ENCODE data around the gene GRIN2C.

The GRIN2C gene

DNA sequence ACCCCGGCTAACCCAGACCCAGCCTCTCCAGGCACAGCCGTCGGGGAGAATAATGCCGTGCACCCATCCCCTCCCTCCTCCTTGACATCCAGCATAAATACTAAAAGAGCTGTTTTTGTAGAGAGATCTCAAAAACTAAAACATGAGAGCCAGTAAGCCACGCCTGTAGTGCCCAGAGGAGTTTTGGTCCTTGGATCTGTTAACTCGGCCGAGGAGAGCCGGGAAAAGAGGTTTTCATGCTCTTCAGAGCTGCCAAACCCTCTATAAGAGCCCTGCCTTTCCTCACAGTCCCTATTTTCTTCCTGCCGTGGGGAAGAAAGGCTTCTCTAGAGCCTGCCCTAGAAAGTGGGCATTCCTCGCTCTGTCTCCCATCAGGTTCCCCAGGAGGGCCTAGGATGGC lies 53.4 kb downstream of the GRIN2C start:
- CTCF ChIA-PET, result interaction anchor here (1.4 to 5.8 kb wide), 2 partner anchors 14 to 59 kb away, joined by 5 to 41 read pairs; no protein-coding TSS in a partner anchor
- Histone ChIP-seq H3K9me3 (ENCODE audit: control insufficient read depth, insufficient read depth, low read depth, low read length) (no peaks in the 10 kb centered on the region), H3K36me3 (ENCODE audit: control insufficient read depth in 2 of 2, insufficient read depth in 1 of 2, low read length in 2 of 2) (peaks cover 0 to 45% of the 10 kb centered on the region in 2 experiments; a peak in 2 of 3 replicates), H3K27ac (ENCODE audit: extremely low read depth, low read depth, low read length) (no peak overlapping the region), H3K4me3 (ENCODE audit: low read depth, low read length) (no peak overlapping the region), H3K4me1 (ENCODE audit: control insufficient read depth, insufficient read depth, low read length) (no peaks in the 10 kb centered on the region)
- POLR2A ChIA-PET, result interaction anchor here (1.1 kb wide), 1 partner anchor 67 kb away, joined by 3 read pairs; the partner anchor contains the start of gene FDXR
- TF ChIP-seq, protein P1, sequence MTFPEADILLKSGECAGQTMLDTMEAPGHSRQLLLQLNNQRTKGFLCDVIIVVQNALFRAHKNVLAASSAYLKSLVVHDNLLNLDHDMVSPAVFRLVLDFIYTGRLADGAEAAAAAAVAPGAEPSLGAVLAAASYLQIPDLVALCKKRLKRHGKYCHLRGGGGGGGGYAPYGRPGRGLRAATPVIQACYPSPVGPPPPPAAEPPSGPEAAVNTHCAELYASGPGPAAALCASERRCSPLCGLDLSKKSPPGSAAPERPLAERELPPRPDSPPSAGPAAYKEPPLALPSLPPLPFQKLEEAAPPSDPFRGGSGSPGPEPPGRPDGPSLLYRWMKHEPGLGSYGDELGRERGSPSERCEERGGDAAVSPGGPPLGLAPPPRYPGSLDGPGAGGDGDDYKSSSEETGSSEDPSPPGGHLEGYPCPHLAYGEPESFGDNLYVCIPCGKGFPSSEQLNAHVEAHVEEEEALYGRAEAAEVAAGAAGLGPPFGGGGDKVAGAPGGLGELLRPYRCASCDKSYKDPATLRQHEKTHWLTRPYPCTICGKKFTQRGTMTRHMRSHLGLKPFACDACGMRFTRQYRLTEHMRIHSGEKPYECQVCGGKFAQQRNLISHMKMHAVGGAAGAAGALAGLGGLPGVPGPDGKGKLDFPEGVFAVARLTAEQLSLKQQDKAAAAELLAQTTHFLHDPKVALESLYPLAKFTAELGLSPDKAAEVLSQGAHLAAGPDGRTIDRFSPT (tag by site-specific recombination; IDR thresholded peaks at IDR 0.05), result no peak
- TF ChIP-seq ZNF48 (tag by site-specific recombination; IDR thresholded peaks at IDR 0.05) (no peak), ZNF175 (tag by site-specific recombination; IDR thresholded peaks at IDR 0.05) (no peak), ZNF426 (tag by site-specific recombination; IDR thresholded peaks at IDR 0.05) (no peak), ZNF544 (tag by site-specific recombination; IDR thresholded peaks at IDR 0.05) (no peak), ZNF274 (IDR thresholded peaks at IDR 0.05; ENCODE audit: low read length) (no peak), ZNF274 (tag by site-specific recombination; IDR thresholded peaks at IDR 0.05; ENCODE audit: borderline replicate concordance) (no peak), ZFHX2 (tag by site-specific recombination; conservative IDR thresholded peaks at IDR 0.05) (no peak)

DNA sequence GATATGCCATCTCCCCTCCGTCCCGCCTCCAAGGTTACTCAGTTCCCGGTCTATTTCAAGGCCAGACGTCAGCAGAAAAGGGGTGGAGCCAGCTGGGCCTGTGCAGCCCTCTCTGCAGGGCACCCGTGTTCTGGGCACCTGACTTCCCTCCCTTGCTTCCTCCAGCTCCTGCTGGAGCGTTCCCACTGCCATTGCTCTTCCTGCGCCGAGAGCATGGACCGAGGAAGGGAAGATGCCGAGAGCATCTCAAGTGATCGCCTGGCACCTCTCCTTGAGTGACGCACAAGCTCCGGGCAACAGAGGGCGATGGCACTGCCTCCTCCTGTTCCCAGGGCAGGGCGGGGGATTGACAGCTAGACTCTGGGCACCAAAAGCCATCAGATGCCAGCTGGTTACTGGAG lies 54.1 kb downstream of the GRIN2C start:
- TF ChIP-seq SP7 (tag by site-specific recombination; IDR thresholded peaks at IDR 0.05) (no peak), ZNF10 (tag by site-specific recombination; IDR thresholded peaks at IDR 0.05) (no peak), RBAK (tag by site-specific recombination; IDR thresholded peaks at IDR 0.05) (no peak), ZNF292 (tag by site-specific recombination; IDR thresholded peaks at IDR 0.05; ENCODE audit: borderline replicate concordance, low read depth) (no peak), HOXC10 (CRISPR knock-in tag; IDR thresholded peaks at IDR 0.05) (no peak), ZNF423 (tag by site-specific recombination; IDR thresholded peaks at IDR 0.05) (no peak), ZNF776 (tag by site-specific recombination; IDR thresholded peaks at IDR 0.05; ENCODE audit: borderline replicate concordance) (no peak), ZSCAN23 (tag by site-specific recombination; IDR thresholded peaks at IDR 0.05) (no peak), ZNF416 (tag by site-specific recombination; IDR thresholded peaks at IDR 0.05) (no peak), ZNF768 (tag by site-specific recombination; IDR thresholded peaks at IDR 0.05) (no peak), ZNF23 (tag by site-specific recombination; IDR thresholded peaks at IDR 0.05; ENCODE audit: borderline replicate concordance) (no peak), FEZF1 (tag by site-specific recombination; IDR thresholded peaks at IDR 0.05) (no peak), ZNF792 (tag by site-specific recombination; IDR thresholded peaks at IDR 0.05) (no peak), ZNF391 (tag by site-specific recombination; IDR thresholded peaks at IDR 0.05; ENCODE audit: borderline replicate concordance, low read depth) (no peak), ZNF426 (tag by site-specific recombination; IDR thresholded peaks at IDR 0.05) (no peak), ZNF354C (tag by site-specific recombination; IDR thresholded peaks at IDR 0.05; ENCODE audit: borderline replicate concordance, low read depth) (no peak), ZNF2 (tag by site-specific recombination; IDR thresholded peaks at IDR 0.05) (no peak), MEIS1 (CRISPR knock-in tag; IDR thresholded peaks at IDR 0.05; ENCODE audit: borderline replicate concordance) (no peak)
- TF ChIP-seq, protein P2, sequence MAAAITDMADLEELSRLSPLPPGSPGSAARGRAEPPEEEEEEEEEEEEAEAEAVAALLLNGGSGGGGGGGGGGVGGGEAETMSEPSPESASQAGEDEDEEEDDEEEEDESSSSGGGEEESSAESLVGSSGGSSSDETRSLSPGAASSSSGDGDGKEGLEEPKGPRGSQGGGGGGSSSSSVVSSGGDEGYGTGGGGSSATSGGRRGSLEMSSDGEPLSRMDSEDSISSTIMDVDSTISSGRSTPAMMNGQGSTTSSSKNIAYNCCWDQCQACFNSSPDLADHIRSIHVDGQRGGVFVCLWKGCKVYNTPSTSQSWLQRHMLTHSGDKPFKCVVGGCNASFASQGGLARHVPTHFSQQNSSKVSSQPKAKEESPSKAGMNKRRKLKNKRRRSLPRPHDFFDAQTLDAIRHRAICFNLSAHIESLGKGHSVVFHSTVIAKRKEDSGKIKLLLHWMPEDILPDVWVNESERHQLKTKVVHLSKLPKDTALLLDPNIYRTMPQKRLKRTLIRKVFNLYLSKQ (tag by site-specific recombination; IDR thresholded peaks at IDR 0.05; ENCODE audit: borderline replicate concordance), result no peak
- TF ChIP-seq, protein P3, sequence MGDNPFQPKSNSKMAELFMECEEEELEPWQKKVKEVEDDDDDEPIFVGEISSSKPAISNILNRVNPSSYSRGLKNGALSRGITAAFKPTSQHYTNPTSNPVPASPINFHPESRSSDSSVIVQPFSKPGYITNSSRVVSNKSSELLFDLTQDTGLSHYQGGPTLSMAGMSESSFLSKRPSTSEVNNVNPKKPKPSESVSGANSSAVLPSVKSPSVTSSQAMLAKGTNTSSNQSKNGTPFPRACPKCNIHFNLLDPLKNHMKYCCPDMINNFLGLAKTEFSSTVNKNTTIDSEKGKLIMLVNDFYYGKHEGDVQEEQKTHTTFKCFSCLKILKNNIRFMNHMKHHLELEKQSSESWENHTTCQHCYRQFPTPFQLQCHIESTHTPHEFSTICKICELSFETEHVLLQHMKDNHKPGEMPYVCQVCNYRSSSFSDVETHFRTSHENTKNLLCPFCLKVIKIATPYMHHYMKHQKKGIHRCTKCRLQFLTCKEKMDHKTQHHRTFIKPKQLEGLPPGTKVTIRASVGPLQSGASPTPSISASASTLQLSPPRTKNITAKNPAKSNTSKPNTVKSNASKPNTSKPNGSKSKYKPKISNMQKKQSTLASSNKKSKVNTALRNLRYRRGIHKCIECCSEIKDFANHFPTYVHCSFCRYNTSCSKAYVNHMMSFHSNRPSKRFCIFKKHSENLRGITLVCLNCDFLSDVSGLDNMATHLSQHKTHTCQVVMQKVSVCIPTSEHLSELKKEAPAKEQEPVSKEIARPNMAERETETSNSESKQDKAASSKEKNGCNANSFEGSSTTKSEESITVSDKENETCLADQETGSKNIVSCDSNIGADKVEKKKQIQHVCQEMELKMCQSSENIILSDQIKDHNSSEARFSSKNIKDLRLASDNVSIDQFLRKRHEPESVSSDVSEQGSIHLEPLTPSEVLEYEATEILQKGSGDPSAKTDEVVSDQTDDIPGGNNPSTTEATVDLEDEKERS (tag by site-specific recombination; IDR thresholded peaks at IDR 0.05), result no peak
- POLR2A ChIA-PET, result interaction anchor here (0.5 to 0.8 kb wide), 2 partner anchors 67 to 640 kb away, joined by 3 read pairs; partner anchors contain the start of gene FDXR
- H3K9me3 ChIP-seq (ENCODE audit: control insufficient read depth, insufficient read depth, low read depth, low read length), result no peaks in the 10 kb centered on the region
- H3K27ac ChIP-seq (ENCODE audit: extremely low read depth, low read depth, low read length), result no peak overlapping the region
- H3K4me3 ChIP-seq (ENCODE audit: low read depth, low read length), result no peak overlapping the region
- CTCF ChIA-PET, result interaction anchor here (0.6 to 5.8 kb wide), 4 partner anchors 10 to 60 kb away, joined by 3 to 41 read pairs (median 4); no protein-coding TSS in a partner anchor
- no peaks in the 10 kb centered on the region for H3K4me1 ChIP-seq (ENCODE audit: control insufficient read depth, insufficient read depth, low read length)
- H3K36me3 ChIP-seq (ENCODE audit: control insufficient read depth in 2 of 2, insufficient read depth in 1 of 2, low read length in 2 of 2), result peaks cover 0 to 51% of the 10 kb centered on the region in 2 experiments; a peak in 1 of 3 replicates

Data from HEK293 (cell line).